RWPE2 (cell line): ENCODE data around the gene AUNIP.

Experiments
- ATAC-seq: fragments of 200-7000 bp; cut with Tn5 transposase; 3 replicates; pipeline ENCODE4 v1.9.1; 2021; ENCODE audit warnings: low read depth
- DNase-seq: peaks from one replicate; pipeline ENCODE4 v3.0.0-alpha.2; 2020; ENCODE audit warnings: low spot score
- H3K27ac ChIP-seq: fragments of 450-650 bp; 2 replicates; pipeline ENCODE4 v1.5.1; 2017; ENCODE audit warnings: mild to moderate bottlenecking; ENCODE audit not compliant: poor library complexity, severe bottlenecking
- H3K27me3 ChIP-seq: fragments of 250-450 bp; sonication (Bioruptor Pico); 2 replicates; pipeline ENCODE4 v1.5.1; 2021; ENCODE audit warnings: mild to moderate bottlenecking, moderate library complexity; ENCODE audit not compliant: insufficient read depth, poor library complexity, severe bottlenecking
- H3K36me3 ChIP-seq: fragments of 250-450 bp; sonication (Bioruptor Pico); 2 replicates; pipeline ENCODE4 v1.5.1; 2020; ENCODE audit warnings: low read depth, mild to moderate bottlenecking, moderate library complexity
- H3K4me1 ChIP-seq: fragments of 250-450 bp; sonication (Bioruptor Pico); 2 replicates; pipeline ENCODE4 v1.5.1; 2021; ENCODE audit warnings: mild to moderate bottlenecking, moderate library complexity; ENCODE audit not compliant: insufficient read depth, poor library complexity, severe bottlenecking
- H3K4me3 ChIP-seq: fragments of 250-450 bp; sonication (Bioruptor Pico); 2 replicates; pipeline ENCODE4 v1.5.1; 2021; ENCODE audit warnings: mild to moderate bottlenecking, moderate library complexity; ENCODE audit not compliant: severe bottlenecking
- H3K9me3 ChIP-seq: fragments of 250-450 bp; sonication (Bioruptor Pico); 2 replicates; pipeline ENCODE4 v1.5.1; 2021; ENCODE audit warnings: mild to moderate bottlenecking, moderate library complexity; ENCODE audit not compliant: severe bottlenecking
- CTCF ChIP-seq: fragments of 450-650 bp; IDR thresholded peaks from one replicate; pipeline ENCODE4 v1.5.1; 2017; ENCODE audit warnings: mild to moderate bottlenecking, moderate library complexity; ENCODE audit not compliant: poor library complexity, severe bottlenecking

AUNIP gene

GRCh38 chr1:25871704-25872494, 12.6 kb upstream of the AUNIP start:
- Histone ChIP-seq H3K27ac (peak overlapping the region; percentile 71), H3K36me3 (peaks cover 32% of the 10 kb centered on the region), H3K9me3 (no peaks in the 10 kb centered on the region), H3K4me1 (peaks cover 34% of the 10 kb centered on the region), H3K4me3 (no peak overlapping the region), H3K27me3 (no peaks in the 10 kb centered on the region)
- TF ChIP-seq CTCF = peak; percentile 16
- DNase-seq (no peak), ATAC-seq (peak; percentile 4; the same call in 2 of the 3 replicates)

- DNase-seq = no peak
- Histone ChIP-seq H3K4me1 (peaks cover 33% of the 10 kb centered on the region), H3K27ac (peak overlapping the region; percentile 71), H3K27me3 (no peaks in the 10 kb centered on the region), H3K9me3 (no peaks in the 10 kb centered on the region), H3K36me3 (peaks cover 37% of the 10 kb centered on the region), H3K4me3 (no peak overlapping the region)
- no peak for TF ChIP-seq CTCF
- ATAC-seq = peak; percentile 68
Measured at GRCh38 chr1:25871086-25871703, 11.9 kb upstream of the AUNIP start.

GRCh38 chr1:25870614-25871013, 11.4 kb upstream of the AUNIP start:
- no peak for ATAC-seq
- H3K4me3 ChIP-seq = no peak overlapping the region
- TF ChIP-seq CTCF = no peak
- no peaks in the 10 kb centered on the region for H3K9me3 ChIP-seq
- no peaks in the 10 kb centered on the region for H3K27me3 ChIP-seq
- DNase-seq = no peak
- peaks cover 29% of the 10 kb centered on the region for H3K4me1 ChIP-seq
- peaks cover 40% of the 10 kb centered on the region for H3K36me3 ChIP-seq
- H3K27ac ChIP-seq = peak overlapping the region; percentile 71

- no peak for TF ChIP-seq CTCF
- peak; percentile 43 for DNase-seq
Measured at GRCh38 chr1:25869909-25870606, 10.8 kb upstream of the AUNIP start.

More at GRCh38 chr1:25869909-25870606, 10.8 kb upstream of the AUNIP start:
- Histone ChIP-seq H3K27ac (no peak overlapping the region), H3K4me1 (peaks cover 29% of the 10 kb centered on the region), H3K4me3 (no peak overlapping the region), H3K27me3 (no peaks in the 10 kb centered on the region), H3K36me3 (peaks cover 40% of the 10 kb centered on the region), H3K9me3 (no peaks in the 10 kb centered on the region)
- no peak for ATAC-seq
